MM.1S (cell line): ENCODE data around the gene HNRNPR.

ENCODE experiments used
- EZH2 ChIP-seq: fragments of 300-600 bp; sonication (generic); optimal IDR thresholded peaks from 2 replicates; pipeline ENCODE3; 2017; ENCODE audit warnings: low read depth, mild to moderate bottlenecking, antibody characterized with exemption, low read length, mixed read lengths
- EZH2phosphoT487 ChIP-seq: fragments of 300-600 bp; sonication (generic); IDR thresholded peaks from 2 replicates; pipeline ENCODE4 v1.6.1; 2018; ENCODE audit warnings: antibody characterized with exemption, low read length
- TF ChIP-seq, protein P1 (sequence below): fragments of 300-600 bp; sonication (generic); IDR thresholded peaks from 2 replicates; pipeline ENCODE4 v1.5.1; 2016; ENCODE audit warnings: antibody characterized with exemption, low read length, mixed read lengths

DNA sequence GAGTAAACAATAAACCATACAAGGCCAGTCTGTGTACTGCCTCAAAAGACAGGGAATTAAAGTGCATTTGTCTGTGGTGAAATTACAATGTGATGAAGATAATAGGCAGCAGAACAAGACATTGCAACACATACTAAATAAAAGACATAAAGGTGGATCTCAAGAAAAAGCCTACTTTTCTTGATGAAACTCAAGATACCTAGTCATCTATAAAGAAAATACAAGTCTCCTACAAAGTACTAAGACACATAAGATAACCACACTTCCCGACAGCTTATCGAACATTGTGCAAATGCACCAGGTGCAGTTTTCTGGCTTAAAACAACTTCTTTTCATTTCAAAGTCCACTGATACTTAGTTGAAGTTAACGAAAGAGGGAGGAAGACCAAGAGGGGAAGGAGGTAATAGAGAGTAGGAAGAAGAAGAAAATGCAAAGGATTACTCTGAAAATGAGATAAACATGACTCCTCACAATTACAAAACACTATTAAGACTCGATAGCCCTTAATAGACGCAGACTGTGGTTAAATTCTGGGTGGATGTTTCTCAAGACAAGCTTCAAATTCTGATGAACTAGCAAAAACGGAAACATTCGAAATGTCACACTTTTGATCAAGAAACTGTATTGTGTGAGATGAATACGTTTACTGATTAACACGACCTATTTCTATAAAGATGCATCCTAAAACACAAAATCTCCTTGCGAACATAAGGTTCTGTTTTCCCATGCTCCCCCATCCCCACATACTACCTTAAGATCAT is 2.0 kb downstream of the HNRNPR start:
- TF ChIP-seq, protein P1, sequence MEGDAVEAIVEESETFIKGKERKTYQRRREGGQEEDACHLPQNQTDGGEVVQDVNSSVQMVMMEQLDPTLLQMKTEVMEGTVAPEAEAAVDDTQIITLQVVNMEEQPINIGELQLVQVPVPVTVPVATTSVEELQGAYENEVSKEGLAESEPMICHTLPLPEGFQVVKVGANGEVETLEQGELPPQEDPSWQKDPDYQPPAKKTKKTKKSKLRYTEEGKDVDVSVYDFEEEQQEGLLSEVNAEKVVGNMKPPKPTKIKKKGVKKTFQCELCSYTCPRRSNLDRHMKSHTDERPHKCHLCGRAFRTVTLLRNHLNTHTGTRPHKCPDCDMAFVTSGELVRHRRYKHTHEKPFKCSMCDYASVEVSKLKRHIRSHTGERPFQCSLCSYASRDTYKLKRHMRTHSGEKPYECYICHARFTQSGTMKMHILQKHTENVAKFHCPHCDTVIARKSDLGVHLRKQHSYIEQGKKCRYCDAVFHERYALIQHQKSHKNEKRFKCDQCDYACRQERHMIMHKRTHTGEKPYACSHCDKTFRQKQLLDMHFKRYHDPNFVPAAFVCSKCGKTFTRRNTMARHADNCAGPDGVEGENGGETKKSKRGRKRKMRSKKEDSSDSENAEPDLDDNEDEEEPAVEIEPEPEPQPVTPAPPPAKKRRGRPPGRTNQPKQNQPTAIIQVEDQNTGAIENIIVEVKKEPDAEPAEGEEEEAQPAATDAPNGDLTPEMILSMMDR, result no peak
- TF ChIP-seq EZH2, result no peak
- no peak for TF ChIP-seq EZH2phosphoT487
